Activated CD4-positive, alpha-beta T cell treated with anti-CD3 and anti-CD28 coated beads, Interleukin-2, amount 50 U/mL, for 24 hours (primary cell): ENCODE data around the gene RNF207.

Source experiments
- DNase-seq, 2 donors: peaks; one replicate each; pipeline ENCODE4 v3.0.0-alpha.2; 2020; ENCODE audit warnings: low read depth in 1 of 2, low spot score in 1 of 2

RNF207 gene

DNA sequence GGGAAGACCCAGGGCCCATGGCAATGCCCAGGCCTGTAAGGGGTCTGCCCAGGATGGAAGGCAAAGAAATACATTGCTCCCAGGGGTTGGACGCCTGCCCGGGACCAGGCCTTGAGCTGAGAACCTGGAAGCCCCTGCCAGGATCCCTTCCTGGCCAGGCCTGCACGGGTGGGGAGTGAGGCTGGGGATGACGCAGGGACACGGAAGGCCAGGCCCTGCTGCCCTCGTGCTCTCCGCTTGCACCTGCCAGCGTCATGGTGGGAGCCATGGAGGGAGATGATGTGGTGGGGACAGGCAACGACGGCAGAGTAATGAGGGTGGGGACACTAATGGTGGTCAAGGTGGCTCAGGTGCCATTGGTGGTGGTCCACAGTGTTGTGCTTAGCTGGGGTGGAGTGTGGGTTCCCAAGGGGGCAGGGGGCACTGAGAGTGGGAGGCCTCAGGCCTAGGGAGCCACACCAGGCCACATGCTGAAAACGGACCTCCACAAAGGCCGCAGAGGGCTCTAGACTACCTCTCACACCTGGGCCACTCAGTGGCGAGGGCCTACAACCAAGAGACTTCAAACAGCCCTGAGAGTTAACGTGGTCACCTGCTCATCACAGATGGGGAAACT lies 42.4 kb downstream of the RNF207 start:
- DNase-seq, result no peak

DNA sequence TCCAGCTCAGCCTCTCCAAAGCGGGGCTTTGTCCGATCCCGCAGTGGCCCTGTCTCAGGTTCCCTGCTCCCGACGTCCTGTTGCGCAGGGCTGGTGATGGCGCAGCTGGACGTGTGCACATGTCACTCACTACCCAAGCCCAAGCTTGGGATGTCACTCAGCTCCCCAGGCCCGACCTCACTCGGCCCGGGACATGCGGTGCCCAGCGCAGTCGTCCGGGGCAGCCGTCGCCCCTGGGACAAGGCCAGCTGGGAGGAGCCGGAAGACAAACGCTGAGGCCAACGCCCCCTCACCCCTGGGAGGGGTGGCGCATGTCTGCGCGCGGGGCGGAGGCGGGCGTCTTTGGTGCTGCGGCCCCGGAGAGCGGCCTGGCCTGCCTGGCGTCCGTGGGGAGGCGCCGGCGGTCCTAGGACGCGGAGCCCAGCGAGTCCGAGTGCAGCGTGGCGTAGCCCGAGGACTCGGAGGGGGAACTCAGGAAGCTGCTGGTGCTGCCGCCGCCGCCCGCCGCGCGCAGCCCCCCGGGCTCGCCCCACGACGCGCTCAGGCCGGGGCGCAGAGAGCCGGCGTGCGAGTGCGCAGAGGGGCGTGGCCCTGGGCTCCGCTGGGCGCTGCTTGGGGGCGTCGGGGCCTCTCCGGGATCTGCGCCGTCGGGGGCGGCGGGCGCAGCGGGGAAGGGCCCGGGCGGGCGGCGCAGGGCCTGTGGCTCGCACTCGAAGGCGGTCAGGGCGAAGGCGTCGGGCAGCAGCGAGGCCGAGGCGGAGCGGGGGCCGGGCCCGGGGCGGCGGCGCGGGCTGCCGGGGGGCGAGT lies 43.2 kb downstream of the RNF207 start:
- DNase-seq, result no peak

DNA sequence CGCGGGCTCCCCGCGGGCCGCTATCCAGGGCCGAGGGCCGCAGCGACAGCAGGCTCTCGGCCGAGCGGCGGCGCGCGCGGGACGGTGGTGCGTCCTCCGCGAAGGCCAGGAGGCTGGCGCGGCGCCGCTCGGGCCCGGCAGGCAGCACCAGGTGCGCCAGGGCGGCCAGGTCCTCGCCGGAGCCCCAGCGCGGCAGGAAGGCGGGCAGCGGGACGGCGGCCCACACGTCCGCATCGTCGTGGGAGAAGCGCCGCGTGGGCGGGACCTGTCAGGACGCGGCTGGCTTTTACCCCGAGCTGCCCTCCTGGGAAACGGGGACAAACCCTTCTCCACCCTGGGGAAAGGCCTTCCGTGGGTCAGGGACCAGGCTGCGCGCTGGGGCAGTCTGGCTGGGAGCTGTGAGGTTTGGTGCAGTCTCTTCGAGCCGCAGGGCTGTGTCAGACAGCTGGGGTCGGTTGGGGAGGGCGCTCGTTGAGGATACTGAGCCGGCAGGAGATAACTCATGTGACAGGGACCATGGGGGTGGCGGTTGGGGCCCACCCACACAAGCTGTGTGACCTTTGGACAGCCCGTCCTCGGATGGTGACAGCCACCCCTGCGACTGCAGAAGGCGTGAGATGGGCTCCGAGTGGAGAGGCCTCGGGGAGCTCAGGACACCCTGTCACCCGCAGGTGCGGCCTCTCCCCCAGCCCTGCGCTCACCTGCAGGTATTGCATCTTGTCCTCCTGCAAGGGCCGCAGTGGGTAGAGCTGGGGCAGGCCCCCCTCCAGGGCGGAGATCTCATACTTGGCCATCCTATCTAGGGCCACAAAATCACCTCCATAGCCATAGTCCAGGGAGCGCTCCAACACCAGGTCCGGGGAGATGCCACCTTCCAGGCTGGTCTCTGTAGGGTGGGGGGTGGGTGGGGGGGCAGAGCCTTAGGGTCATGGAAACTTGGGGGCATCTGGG lies 44.1 kb downstream of the RNF207 start:
- DNase-seq, result no peak

DNA sequence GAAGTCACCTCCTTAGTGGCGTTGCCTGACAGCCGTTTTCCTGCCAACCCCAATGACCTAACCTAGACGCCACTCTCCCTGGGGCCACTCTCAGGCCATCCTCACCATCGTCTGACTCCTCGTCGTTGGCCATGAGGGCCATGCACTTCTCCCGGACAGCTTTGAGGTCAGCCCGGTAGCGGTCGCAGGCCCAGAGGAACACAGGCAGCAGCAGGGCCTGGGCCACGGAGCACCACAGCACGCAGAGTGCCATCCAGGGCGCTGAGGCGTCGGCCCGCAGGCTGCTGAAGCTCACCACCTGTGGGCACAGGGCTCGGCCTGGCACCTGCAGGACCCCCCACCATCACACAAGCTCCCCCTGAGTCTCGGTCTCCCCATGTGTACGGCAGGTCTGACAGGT lies 45.3 kb downstream of the RNF207 start:
- no peak for DNase-seq

DNA sequence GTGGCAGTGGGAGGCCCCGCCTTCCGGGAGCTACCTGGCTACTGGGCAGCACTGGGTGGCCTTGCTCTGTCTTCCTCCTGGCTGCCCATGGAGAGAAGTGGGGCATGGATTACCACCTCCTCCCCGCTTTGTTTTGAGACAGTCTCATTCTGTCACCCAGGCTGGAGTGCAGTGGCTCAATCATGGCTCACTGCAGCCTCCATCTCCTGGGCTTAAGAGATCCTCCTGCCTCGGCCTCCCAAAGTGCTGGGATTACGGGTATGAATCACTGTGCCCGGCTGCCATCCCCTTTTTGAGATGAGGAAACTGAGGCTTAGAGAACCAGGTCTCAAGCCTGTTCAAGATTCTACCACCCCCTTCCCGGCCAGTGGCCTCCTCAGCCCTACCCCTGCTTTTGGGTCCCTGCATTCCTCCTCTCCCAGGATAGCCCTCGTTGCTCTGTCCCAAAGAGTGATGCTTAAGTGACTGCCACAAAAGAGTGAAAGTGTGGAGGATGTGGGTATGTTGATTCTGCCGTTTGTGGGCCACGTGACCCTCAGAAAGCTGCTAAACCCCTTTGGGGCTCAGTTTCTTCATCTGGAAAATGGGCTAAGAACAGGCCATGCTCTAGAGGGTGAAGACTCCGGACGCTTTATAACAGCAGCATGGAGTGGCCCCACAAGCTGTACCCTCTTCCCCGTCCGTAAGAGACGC lies 45.9 kb downstream of the RNF207 start:
- DNase-seq, result no peak

DNA sequence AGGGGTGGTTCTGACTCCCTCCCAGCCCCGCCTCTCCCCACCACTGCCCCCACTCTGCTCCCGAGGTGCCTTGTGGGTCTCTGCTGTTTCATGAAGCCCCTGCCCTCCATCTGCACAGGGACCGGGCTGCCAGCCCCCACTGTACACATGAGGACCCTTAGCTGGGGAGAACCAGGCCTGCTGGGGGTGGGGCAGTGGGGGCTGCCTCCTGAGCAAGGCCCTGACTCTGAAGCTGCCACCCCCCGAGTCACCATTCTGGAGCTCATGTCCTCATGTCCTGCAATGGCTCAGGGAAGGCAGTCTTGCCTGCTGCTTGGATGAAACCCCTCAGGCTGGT lies 46.4 kb downstream of the RNF207 start:
- no peak for DNase-seq

DNA sequence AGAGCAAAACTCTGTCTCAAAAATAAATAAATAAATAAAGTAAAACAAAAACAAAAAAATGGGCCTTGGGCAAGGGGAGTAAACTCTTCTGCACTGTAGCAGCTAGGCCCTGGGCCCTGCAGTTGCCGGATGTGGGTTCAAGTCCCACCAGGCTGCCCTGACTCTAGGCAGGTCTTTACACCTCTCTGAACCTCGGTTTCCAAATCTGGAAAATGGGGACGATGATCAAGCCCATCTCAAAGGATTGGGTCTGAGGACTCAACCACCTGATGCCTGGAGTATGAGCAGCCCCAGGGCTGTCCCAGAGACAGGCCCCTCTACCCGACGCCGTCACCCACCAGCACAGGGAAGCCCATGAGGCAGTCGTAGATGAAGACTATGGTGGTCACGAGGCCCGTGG lies 47.5 kb downstream of the RNF207 start:
- DNase-seq, result no peak

DNA sequence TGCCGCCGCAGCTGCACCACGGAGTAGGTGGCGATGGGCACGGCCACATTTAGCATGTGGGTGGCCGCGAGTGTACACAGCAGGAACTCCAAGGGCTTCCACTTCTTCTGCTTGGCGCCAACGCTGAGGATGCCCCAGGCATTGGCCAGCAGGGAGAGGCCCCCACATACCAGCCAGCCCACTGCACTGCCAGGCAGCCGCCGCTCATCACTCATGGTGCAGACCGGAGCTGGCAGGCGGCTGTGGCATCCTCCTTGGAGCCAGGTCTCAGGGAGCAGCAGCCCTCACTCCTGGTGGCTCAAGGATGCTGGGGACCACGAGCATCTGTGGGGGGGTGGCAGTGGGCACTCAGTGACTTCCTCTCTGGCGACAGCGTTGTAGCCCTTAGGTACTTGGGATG lies 48.8 kb downstream of the RNF207 start:
- no peak for DNase-seq

DNA sequence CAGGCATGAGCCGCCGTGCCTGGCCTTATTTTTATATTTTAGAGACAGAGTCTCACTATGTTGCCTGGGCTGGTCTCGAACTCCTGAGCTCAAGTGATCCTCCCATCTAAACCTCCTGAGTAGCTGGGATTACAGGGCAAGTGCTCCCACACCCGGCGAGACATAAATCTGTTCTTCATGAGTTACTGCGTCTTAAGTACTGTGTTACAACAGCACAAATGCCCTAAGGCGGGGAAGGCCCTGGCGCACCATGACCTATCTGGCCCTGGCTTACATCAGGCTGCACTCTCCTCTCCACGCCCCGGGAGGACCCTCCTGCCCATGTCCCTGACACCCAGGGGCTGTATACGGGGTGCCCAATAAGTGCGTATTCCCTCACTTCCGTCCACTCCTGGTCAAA lies 50.7 kb downstream of the RNF207 start:
- DNase-seq, result no peak

DNA sequence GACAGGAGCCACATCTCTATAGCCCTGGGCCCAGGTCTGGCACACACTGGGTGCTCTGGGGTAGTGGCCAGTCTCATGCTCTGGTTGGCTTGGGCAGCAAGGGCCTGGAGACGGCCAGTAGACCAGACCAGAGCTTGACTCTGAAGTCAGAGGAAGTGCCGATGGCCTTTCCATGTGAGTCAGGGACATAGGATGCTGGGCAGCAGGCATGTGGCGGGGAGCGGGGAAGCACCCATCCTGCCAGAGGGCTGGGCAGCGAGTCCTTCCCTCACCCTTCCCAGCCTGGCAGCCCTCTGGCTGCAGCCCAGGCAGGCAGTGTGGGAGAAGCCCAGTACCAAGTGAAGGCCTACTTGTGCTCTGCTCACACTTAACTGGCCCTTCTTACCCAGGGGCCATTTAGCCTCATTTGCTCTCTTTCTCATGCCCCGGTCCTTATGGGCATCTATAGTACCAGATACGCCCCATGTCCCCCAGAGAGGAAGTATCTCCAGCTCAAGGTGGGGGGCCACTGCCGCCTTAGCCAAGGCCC lies 51.7 kb downstream of the RNF207 start:
- DNase-seq, result no peak

DNA sequence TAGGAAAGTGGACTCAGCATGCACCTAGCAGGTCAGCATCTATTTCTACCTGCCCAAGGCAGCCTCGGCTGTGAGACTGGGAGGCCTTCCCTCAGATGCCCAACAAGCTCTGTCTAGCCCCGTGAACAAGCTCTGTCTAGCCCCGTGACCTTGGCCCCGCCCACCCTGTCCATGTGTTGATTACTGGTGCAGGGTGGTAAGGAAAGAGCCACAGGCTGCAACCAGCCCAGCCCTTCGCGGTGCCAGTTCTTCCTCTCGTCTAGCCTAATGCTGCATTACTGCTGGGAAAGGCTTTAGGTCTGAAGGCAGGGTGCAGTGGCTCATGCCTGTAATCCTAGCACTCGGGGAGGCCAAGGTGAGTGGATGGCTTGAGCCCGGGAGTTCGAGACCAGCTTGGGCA lies 52.8 kb downstream of the RNF207 start:
- DNase-seq, result no peak

DNA sequence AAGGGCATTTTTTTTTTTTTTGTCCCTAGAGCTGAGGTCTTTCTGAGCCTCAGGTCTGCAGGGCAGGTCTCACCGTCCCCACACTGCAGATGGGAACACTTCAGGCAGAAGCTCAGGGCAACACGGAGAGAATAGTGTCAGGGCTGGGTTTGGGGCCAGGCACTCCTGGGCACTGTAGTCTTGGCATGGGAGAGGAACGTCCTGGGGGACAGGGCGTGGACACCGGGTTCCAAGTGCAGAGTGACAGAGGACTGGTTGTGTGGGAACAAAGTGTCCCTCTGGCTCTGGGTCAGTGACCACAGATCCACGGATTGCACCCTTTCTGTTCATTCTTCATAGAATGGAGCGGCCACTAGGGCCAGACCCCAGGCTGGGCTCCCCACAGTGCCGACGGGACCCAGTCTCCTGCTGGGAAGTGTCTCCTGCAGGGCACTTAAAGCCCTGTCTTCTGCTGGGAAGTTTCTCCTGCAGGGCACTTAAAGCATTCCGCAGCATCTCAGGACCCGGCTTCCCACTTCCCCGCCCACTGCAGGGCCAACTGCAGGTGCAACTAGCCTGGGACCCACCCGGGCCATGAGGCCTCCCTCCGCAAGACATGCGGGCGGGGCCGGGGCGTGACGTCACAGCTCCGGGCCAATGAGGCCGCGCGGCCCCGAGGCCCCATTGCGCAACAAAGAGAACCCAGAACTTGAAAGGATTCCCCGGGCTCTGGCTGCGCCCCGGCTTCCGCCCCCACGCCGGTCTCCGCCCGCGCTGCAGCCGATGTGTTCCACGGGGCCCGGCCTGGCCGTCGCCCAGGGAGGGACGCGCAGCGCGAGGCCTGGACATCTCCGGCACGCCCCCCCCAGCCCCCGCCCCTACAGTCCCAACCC lies 53.8 kb downstream of the RNF207 start:
- peak; percentile 42 to 49 for DNase-seq

DNA sequence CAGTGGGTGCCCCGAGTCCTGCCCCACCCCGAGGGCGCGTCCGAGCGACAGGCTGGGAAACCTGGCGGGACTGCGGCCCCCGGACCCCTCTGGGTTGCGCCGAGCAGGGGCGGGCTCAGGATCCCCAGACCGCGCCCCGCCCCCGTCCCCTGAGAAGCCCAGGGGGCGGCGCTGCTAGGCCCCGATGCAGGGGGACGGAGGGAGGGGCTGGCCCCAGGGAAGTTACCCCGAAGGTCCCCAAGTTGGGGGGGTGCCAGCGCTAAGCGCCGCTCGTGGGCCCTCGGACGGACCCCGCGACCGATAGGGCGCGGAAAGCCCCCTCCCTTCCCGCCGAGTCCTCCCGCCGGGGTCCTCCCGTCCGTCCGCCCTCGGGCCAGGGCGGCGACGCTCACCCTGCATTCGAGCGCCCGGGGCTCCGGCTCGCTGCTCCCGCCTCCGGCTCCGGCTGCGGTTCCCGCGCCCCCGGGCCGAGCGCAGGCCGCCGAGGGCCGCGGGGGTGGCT lies 54.6 kb downstream of the RNF207 start:
- DNase-seq, result no peak

DNA sequence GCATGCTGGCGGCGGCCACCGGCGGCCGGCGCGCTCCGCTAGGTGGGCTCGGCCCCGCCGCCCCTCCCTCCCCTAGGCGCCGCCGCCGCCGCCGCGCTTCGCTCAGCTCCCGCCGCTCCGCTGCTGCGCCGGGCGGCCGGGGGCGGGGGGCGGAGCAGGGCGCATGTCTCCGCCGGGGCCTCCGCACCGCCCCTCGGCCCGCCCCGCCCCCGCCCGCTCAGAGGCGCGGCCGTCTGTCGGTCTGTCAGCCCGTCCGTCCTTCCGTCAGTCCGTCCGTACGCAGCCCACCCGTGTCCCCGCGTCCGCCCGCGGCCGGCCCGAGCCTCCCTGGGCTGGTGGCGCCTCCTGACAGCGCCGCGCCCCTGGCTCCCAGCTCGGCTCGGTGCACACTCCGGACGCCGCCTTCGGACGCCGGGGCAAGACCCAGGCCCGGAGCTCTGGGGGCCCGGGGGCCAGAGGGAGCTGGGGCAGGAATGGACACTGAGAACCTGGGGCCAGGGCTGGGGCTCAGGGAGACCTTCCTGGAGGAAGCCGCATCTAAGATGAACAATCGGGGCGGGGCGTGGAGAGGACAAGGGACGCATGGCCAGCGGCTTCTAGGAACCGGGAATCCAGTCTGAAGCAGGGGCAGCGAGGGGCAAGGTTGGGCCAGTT lies 55.2 kb downstream of the RNF207 start, which contains the start of gene GPR153:
Gene GPR153 (minus strand): TSS at position 138 of the 654 bp plus-strand sequence. CDS start 6,193 bp downstream, outside the sequence.
- DNase-seq, result peak in 1 of 2 donors; percentile 26

DNA sequence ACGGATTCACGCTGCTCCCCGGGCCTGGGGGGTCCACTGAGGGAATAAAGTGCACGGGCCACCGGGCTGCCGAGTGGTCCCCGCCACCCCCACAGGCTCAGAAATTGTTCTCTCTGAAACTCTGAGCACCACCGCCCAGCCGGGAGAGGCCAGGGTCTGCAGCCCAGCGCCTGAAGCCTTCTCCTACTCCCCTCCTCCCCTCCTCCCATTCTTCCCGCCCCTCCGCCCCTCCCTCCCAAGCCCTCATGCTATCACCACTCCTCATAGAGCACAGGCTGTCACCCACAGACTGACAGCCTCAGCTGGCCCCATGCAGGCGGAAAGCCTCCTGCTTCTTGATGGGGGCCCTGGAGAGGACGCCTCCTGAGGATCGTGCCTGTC lies 55.7 kb downstream of the RNF207 start:
- no peak for DNase-seq

DNA sequence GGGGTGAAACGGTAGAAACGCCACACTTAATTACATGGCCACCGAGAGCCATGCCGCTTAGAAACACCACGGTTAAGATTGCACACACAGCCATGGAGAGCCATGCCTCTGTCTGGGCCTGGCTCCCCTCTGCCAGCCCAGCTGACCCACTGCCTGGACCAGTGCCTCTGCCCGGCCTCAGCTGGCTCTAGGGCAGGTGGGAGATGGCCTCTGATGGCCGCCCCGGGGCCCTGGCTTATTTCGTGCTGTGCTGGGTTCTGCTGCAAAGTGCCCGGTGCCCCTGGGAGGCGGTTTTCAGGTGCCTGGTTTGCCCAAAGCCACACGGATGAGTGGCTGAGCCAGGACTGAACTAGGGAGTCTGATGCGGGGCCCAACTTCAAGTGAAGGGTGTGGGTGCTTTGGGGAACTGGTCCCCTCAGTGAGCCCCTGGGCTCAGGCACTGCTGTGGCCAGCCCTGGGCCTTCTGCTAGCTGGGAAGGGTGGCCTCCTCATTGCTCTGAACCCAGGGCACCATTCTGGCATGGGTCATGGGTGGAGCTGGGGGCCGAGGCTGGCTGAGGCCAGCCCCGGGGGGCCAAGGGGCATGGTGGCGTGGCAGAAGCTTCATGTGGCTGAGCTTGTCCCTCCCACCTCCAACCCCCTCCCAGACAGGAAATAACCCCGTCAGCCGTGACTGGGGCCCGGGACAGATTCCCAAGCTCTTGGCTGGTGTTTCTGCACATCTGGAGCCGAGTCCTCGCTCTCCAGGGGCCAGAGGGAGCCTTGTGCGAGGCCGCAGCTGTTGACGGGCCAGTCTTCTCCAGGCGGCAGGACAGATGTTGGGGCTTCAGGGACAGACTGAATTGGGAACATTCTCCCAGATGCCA lies 56.9 kb downstream of the RNF207 start:
- no peak for DNase-seq

DNA sequence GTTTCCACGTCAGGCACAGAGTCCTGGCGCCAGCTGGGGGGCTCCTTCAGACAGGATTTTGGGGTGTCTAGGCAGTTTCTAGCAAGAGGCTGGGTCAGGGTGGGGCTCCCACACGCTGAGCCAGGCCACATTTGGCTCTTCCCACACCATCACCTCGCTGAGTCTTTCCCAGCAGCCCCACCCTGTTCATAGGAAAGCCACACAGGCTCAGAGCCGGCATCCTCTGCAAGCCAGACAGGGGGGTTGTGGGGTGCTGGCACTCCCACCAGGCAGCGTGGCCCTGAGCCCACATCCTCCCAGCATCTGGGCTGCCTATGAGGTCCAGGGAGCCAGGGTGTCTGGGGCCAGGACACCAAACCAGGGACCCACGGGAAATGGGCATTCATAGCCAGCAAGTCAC lies 57.8 kb downstream of the RNF207 start:
- DNase-seq, result no peak

DNA sequence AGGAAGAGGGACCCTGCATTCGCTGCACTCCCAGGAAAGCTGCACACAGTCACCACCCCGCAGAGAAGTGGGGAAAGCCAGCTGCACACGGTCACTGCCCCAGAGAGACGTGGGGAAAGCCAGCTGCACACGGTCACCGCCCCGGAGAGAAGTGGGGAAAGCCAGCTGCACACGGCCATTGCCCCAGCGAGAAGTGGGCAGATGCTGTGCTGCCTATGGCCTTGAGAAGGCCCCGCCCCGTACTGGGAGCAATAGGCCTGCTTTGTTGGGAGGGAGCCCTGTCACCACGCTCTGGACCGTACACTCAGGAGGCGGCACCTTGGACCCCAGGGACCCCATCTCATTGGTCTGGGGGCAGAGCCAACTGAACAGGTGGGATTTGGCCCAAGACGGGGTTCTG lies 59.2 kb downstream of the RNF207 start:
- no peak for DNase-seq
